ENCODE data around the gene MAGI2.

GRCh38 chr7:78765943-78766729, 687.3 kb downstream of the MAGI2 start:
- TF ChIP-seq, protein P1, sequence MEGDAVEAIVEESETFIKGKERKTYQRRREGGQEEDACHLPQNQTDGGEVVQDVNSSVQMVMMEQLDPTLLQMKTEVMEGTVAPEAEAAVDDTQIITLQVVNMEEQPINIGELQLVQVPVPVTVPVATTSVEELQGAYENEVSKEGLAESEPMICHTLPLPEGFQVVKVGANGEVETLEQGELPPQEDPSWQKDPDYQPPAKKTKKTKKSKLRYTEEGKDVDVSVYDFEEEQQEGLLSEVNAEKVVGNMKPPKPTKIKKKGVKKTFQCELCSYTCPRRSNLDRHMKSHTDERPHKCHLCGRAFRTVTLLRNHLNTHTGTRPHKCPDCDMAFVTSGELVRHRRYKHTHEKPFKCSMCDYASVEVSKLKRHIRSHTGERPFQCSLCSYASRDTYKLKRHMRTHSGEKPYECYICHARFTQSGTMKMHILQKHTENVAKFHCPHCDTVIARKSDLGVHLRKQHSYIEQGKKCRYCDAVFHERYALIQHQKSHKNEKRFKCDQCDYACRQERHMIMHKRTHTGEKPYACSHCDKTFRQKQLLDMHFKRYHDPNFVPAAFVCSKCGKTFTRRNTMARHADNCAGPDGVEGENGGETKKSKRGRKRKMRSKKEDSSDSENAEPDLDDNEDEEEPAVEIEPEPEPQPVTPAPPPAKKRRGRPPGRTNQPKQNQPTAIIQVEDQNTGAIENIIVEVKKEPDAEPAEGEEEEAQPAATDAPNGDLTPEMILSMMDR (IDR thresholded peaks at IDR 0.05 in 2 of 3, conservative IDR thresholded peaks at IDR 0.05 in 1 of 3; ENCODE audit: borderline replicate concordance in 1 of 3, insufficient read depth in 1 of 3, low read depth in 2 of 3, low read length in 2 of 3), result no peak
- no peak for TF ChIP-seq CEBPB (IDR thresholded peaks at IDR 0.05; ENCODE audit: low read depth)
- TF ChIP-seq MAX (IDR thresholded peaks at IDR 0.05), result no peak
- no peak for TF ChIP-seq FOSL1 (IDR thresholded peaks at IDR 0.05; ENCODE audit: low read depth)
- no peak for TF ChIP-seq SRF (IDR thresholded peaks at IDR 0.05; ENCODE audit: low read depth)
- TF ChIP-seq POLR2AphosphoS5 (IDR thresholded peaks at IDR 0.05; ENCODE audit: low read depth, low read length), result no peak
- TF ChIP-seq POLR2A (IDR thresholded peaks at IDR 0.05; ENCODE audit: borderline replicate concordance, extremely low read depth, insufficient read depth, insufficient read length), result no peak
- TF ChIP-seq EZH2 (IDR thresholded peaks at IDR 0.05), result no peak
- no peak for TF ChIP-seq RAD21 (IDR thresholded peaks at IDR 0.05; ENCODE audit: low read depth)
- TF ChIP-seq, protein P2, sequence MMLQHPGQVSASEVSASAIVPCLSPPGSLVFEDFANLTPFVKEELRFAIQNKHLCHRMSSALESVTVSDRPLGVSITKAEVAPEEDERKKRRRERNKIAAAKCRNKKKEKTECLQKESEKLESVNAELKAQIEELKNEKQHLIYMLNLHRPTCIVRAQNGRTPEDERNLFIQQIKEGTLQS (IDR thresholded peaks at IDR 0.05), result no peak
- TF ChIP-seq EZH2phosphoT487 (IDR thresholded peaks at IDR 0.05; ENCODE audit: borderline replicate concordance), result no peak
- TF ChIP-seq ELF1 (IDR thresholded peaks at IDR 0.05; ENCODE audit: borderline replicate concordance, low read depth), result no peak
- no peak for TF ChIP-seq SP1 (IDR thresholded peaks at IDR 0.05; ENCODE audit: low read depth)
- TF ChIP-seq JUND (IDR thresholded peaks at IDR 0.05), result no peak
